ENCODE measurements around the gene RTN4RL2. TPM values are rescaled to one million over a fixed set of nuclear protein-coding genes. Genes with fewer than 3 reads are reported as not detected.

Gene RTN4RL2
- polyA plus RNA-seq, 1 donor from 2014 or later: 0.66 TPM

DNA sequence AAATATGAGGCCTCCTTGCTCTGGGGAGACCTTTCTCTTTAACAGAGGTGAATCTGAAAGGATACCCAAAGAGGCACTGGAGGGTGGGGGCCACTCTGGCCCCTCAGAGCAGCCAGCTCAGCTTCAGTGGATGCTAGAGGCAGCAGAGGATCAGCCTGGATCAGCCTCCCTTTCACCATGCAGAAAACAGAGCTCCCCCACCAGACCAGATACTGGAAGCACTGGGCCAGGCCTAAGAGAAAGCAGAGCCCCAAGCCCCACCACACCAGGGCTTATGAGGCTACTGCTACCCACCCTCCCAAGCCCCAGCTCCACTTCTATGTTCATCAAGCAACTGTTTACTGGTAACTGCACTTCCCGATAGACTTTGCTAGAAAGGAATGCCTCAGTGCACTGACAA lies 29.4 kb upstream of the RTN4RL2 start:
- no peak overlapping the region for H3K9ac ChIP-seq (ENCODE audit: low read length)
- no peak for TF ChIP-seq SMC3 (conservative IDR thresholded peaks at IDR 0.05; ENCODE audit: poor library complexity)
- TF ChIP-seq, protein P1, sequence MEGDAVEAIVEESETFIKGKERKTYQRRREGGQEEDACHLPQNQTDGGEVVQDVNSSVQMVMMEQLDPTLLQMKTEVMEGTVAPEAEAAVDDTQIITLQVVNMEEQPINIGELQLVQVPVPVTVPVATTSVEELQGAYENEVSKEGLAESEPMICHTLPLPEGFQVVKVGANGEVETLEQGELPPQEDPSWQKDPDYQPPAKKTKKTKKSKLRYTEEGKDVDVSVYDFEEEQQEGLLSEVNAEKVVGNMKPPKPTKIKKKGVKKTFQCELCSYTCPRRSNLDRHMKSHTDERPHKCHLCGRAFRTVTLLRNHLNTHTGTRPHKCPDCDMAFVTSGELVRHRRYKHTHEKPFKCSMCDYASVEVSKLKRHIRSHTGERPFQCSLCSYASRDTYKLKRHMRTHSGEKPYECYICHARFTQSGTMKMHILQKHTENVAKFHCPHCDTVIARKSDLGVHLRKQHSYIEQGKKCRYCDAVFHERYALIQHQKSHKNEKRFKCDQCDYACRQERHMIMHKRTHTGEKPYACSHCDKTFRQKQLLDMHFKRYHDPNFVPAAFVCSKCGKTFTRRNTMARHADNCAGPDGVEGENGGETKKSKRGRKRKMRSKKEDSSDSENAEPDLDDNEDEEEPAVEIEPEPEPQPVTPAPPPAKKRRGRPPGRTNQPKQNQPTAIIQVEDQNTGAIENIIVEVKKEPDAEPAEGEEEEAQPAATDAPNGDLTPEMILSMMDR (IDR thresholded peaks at IDR 0.05; ENCODE audit: poor library complexity, severe bottlenecking): no peak
- no peak for TF ChIP-seq POLR2AphosphoS5 (IDR thresholded peaks at IDR 0.05)
- no peak for TF ChIP-seq EZH2 (IDR thresholded peaks at IDR 0.05; ENCODE audit: borderline replicate concordance, insufficient read depth, low read length, poor library complexity, severe bottlenecking)
- TF ChIP-seq RAD21 (conservative IDR thresholded peaks at IDR 0.05): no peak
- no peak for TF ChIP-seq MXI1 (conservative IDR thresholded peaks at IDR 0.05; ENCODE audit: poor library complexity, severe bottlenecking)
- peaks cover 4% of the 10 kb centered on the region for H3K27me3 ChIP-seq (ENCODE audit: insufficient read depth, low read depth, low read length)
- no peak overlapping the region for H3K27ac ChIP-seq (ENCODE audit: low read length)
- no peaks in the 10 kb centered on the region for H3F3A ChIP-seq (ENCODE audit: insufficient read depth, low read length, poor library complexity, severe bottlenecking)
- H3K36me3 ChIP-seq (ENCODE audit: insufficient read depth, low read length): no peaks in the 10 kb centered on the region
- H3K4me2 ChIP-seq (ENCODE audit: low read length): no peak overlapping the region
- H3K9me3 ChIP-seq (ENCODE audit: low read length): no peaks in the 10 kb centered on the region
- no peaks in the 10 kb centered on the region for H3K9me2 ChIP-seq (ENCODE audit: insufficient read depth, low read length)
- no peak overlapping the region for H3K4me3 ChIP-seq (ENCODE audit: low read length)
- H2AFZ ChIP-seq (ENCODE audit: low read depth, low read length): no peak overlapping the region
- no peaks in the 10 kb centered on the region for H3K79me2 ChIP-seq (replicated peaks; ENCODE audit: insufficient read depth, low read length)
- no peaks in the 10 kb centered on the region for H4K20me1 ChIP-seq (ENCODE audit: insufficient read depth)

DNA sequence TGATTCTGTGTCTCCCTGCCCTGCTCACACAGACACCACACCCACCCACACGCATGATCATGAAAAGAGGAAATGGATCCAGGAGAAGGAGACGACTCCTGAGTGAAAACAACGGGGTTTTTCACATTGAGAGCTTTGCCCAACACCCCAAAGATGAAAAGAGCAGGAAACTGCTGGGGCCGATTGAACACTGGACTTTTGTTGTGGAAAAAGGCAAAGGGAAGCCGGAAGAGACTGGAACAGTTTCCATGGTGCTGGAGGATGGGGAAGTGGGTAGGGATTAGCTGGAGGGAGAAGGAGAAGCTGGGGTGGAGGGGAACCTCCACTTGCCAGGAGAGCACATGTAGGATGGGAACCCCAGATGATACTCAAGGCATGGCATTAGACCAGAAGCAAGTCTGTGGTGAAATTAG lies 28.2 kb upstream of the RTN4RL2 start:
- no peak overlapping the region for H3K4me3 ChIP-seq (ENCODE audit: low read length)
- H3K4me2 ChIP-seq (ENCODE audit: low read length): no peak overlapping the region
- no peaks in the 10 kb centered on the region for H3K36me3 ChIP-seq (ENCODE audit: insufficient read depth, low read length)
- no peaks in the 10 kb centered on the region for H4K20me1 ChIP-seq (ENCODE audit: insufficient read depth)
- no peak overlapping the region for H3K9ac ChIP-seq (ENCODE audit: low read length)
- H3K79me2 ChIP-seq (replicated peaks; ENCODE audit: insufficient read depth, low read length): no peaks in the 10 kb centered on the region
- no peak overlapping the region for H3K27ac ChIP-seq (ENCODE audit: low read length)
- H3F3A ChIP-seq (ENCODE audit: insufficient read depth, low read length, poor library complexity, severe bottlenecking): no peaks in the 10 kb centered on the region
- no peaks in the 10 kb centered on the region for H3K9me2 ChIP-seq (ENCODE audit: insufficient read depth, low read length)
- H2AFZ ChIP-seq (ENCODE audit: low read depth, low read length): no peak overlapping the region
- H3K27me3 ChIP-seq (ENCODE audit: insufficient read depth, low read depth, low read length): peaks cover under 1% of the 10 kb centered on the region
- H3K9me3 ChIP-seq (ENCODE audit: low read length): no peaks in the 10 kb centered on the region
- TF ChIP-seq, protein P2, sequence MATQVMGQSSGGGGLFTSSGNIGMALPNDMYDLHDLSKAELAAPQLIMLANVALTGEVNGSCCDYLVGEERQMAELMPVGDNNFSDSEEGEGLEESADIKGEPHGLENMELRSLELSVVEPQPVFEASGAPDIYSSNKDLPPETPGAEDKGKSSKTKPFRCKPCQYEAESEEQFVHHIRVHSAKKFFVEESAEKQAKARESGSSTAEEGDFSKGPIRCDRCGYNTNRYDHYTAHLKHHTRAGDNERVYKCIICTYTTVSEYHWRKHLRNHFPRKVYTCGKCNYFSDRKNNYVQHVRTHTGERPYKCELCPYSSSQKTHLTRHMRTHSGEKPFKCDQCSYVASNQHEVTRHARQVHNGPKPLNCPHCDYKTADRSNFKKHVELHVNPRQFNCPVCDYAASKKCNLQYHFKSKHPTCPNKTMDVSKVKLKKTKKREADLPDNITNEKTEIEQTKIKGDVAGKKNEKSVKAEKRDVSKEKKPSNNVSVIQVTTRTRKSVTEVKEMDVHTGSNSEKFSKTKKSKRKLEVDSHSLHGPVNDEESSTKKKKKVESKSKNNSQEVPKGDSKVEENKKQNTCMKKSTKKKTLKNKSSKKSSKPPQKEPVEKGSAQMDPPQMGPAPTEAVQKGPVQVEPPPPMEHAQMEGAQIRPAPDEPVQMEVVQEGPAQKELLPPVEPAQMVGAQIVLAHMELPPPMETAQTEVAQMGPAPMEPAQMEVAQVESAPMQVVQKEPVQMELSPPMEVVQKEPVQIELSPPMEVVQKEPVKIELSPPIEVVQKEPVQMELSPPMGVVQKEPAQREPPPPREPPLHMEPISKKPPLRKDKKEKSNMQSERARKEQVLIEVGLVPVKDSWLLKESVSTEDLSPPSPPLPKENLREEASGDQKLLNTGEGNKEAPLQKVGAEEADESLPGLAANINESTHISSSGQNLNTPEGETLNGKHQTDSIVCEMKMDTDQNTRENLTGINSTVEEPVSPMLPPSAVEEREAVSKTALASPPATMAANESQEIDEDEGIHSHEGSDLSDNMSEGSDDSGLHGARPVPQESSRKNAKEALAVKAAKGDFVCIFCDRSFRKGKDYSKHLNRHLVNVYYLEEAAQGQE (IDR thresholded peaks at IDR 0.05; ENCODE audit: borderline replicate concordance): no peak
- TF ChIP-seq TAF1 (IDR thresholded peaks at IDR 0.05; ENCODE audit: low read depth): no peak
- TF ChIP-seq SMC3 (conservative IDR thresholded peaks at IDR 0.05; ENCODE audit: poor library complexity): no peak
- no peak for TF ChIP-seq EP300 (conservative IDR thresholded peaks at IDR 0.05; ENCODE audit: poor library complexity, severe bottlenecking)
- TF ChIP-seq, protein P1 (IDR thresholded peaks at IDR 0.05; ENCODE audit: poor library complexity, severe bottlenecking): no peak
- no peak for TF ChIP-seq RAD21 (conservative IDR thresholded peaks at IDR 0.05)
- TF ChIP-seq POLR2AphosphoS5 (IDR thresholded peaks at IDR 0.05): no peak
- TF ChIP-seq MXI1 (conservative IDR thresholded peaks at IDR 0.05; ENCODE audit: poor library complexity, severe bottlenecking): no peak
- TF ChIP-seq EZH2 (IDR thresholded peaks at IDR 0.05; ENCODE audit: borderline replicate concordance, insufficient read depth, low read length, poor library complexity, severe bottlenecking): no peak
